ENCODE results near the gene NAB1.

DNA sequence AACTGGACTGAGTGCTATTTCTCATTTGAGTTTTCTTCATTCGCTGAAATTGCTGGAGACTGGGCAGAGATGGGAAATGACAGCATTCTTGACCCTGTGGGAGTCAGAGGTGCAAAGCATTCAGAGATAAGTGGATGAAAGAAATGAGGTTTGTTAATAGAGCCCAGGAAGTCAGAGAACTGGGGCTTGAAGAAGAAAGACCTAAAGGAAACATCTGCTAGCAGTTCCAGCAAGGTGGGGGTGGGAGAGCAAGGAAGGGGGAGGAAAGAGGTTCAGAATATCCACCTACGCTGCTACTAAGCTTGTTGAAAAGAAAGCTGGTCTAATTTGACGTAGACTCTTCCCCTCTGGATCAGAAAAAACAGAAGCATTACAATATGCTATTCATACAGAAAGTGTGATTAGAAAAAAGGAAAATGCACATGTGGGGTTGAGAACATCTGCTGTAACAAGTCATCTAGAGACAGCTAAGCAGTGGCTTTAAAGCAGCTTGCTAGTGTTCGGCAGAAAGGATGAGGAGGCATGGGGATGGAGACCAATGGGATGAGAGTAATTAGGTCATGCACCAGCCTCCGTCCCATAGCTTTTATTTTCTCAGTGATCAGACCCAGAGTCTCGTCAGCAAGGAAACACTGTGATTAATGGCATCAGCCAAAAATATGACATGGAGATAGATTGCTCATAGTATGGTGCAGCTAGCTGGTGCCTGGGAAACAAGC is 29.7 kb downstream of the NAB1 start:
- TF ChIP-seq, protein P1, sequence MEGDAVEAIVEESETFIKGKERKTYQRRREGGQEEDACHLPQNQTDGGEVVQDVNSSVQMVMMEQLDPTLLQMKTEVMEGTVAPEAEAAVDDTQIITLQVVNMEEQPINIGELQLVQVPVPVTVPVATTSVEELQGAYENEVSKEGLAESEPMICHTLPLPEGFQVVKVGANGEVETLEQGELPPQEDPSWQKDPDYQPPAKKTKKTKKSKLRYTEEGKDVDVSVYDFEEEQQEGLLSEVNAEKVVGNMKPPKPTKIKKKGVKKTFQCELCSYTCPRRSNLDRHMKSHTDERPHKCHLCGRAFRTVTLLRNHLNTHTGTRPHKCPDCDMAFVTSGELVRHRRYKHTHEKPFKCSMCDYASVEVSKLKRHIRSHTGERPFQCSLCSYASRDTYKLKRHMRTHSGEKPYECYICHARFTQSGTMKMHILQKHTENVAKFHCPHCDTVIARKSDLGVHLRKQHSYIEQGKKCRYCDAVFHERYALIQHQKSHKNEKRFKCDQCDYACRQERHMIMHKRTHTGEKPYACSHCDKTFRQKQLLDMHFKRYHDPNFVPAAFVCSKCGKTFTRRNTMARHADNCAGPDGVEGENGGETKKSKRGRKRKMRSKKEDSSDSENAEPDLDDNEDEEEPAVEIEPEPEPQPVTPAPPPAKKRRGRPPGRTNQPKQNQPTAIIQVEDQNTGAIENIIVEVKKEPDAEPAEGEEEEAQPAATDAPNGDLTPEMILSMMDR (IDR thresholded peaks at IDR 0.05) = no peak
- no peak for TF ChIP-seq EP300 (IDR thresholded peaks at IDR 0.05; ENCODE audit: low read depth)

All from transverse colon (tissue), 3 donors.